ENCODE data around the gene CFAP53.

CFAP53 gene

GRCh38 chr18:50281972-50282520 lies 15.8 kb upstream of the CFAP53 start:
- Histone ChIP-seq H3K36me3 (ENCODE audit: control insufficient read depth, insufficient read depth, low read length) (peaks cover 26% of the 10 kb centered on the region), H3K27ac (ENCODE audit: insufficient read depth, low read length, poor library complexity, severe bottlenecking) (peak overlapping the region; percentile 86), H3K4me1 (ENCODE audit: control insufficient read depth, insufficient read depth, low read length, poor library complexity, severe bottlenecking) (peaks cover 30% of the 10 kb centered on the region), H3K27me3 (replicated peaks; ENCODE audit: control insufficient read depth, insufficient read depth, low read length, poor library complexity, severe bottlenecking) (no peaks in the 10 kb centered on the region), H3K4me3 (ENCODE audit: insufficient read depth, low read depth, low read length, poor library complexity, severe bottlenecking) (peak overlapping the region; percentile 72), H3K9me3 (ENCODE audit: control insufficient read depth, low read length) (no peaks in the 10 kb centered on the region)
- DNase-seq, result no peak

- DNase-seq, result peak; percentile 96
- Histone ChIP-seq H3K27me3 (replicated peaks; ENCODE audit: control insufficient read depth, insufficient read depth, low read length, poor library complexity, severe bottlenecking) (no peaks in the 10 kb centered on the region), H3K36me3 (ENCODE audit: control insufficient read depth, insufficient read depth, low read length) (peaks cover 33% of the 10 kb centered on the region), H3K9me3 (ENCODE audit: control insufficient read depth, low read length) (no peaks in the 10 kb centered on the region), H3K27ac (ENCODE audit: insufficient read depth, low read length, poor library complexity, severe bottlenecking) (peak within 1 kb of the TSS; percentile 86), H3K4me1 (ENCODE audit: control insufficient read depth, insufficient read depth, low read length, poor library complexity, severe bottlenecking) (peaks cover 24% of the 10 kb centered on the region), H3K4me3 (ENCODE audit: insufficient read depth, low read depth, low read length, poor library complexity, severe bottlenecking) (peak within 1 kb of the TSS; percentile 72)
Measured at GRCh38 chr18:50281295-50281971, 15.1 kb upstream of the CFAP53 start, which contains the start of gene MBD1. Gene MBD1, minus strand, starts transcription at chr18:50281523. Its CDS starts 1,531 bp downstream, at chr18:50279992.

GRCh38 chr18:50280707-50281294 lies 14.5 kb upstream of the CFAP53 start:
- peaks cover 38% of the 10 kb centered on the region for H3K36me3 ChIP-seq (ENCODE audit: control insufficient read depth, insufficient read depth, low read length)
- no peaks in the 10 kb centered on the region for H3K9me3 ChIP-seq (ENCODE audit: control insufficient read depth, low read length)
- peaks cover 22% of the 10 kb centered on the region for H3K4me1 ChIP-seq (ENCODE audit: control insufficient read depth, insufficient read depth, low read length, poor library complexity, severe bottlenecking)
- H3K27ac ChIP-seq (ENCODE audit: insufficient read depth, low read length, poor library complexity, severe bottlenecking), result peak overlapping the region; percentile 86
- no peaks in the 10 kb centered on the region for H3K27me3 ChIP-seq (replicated peaks; ENCODE audit: control insufficient read depth, insufficient read depth, low read length, poor library complexity, severe bottlenecking)
- DNase-seq, result no peak
- peak overlapping the region; percentile 72 for H3K4me3 ChIP-seq (ENCODE audit: insufficient read depth, low read depth, low read length, poor library complexity, severe bottlenecking)

- Histone ChIP-seq H3K27me3 (replicated peaks; ENCODE audit: control insufficient read depth, insufficient read depth, low read length, poor library complexity, severe bottlenecking) (no peaks in the 10 kb centered on the region), H3K4me3 (ENCODE audit: insufficient read depth, low read depth, low read length, poor library complexity, severe bottlenecking) (no peak overlapping the region), H3K27ac (ENCODE audit: insufficient read depth, low read length, poor library complexity, severe bottlenecking) (no peak overlapping the region), H3K36me3 (ENCODE audit: control insufficient read depth, insufficient read depth, low read length) (peaks cover 47% of the 10 kb centered on the region), H3K9me3 (ENCODE audit: control insufficient read depth, low read length) (no peaks in the 10 kb centered on the region), H3K4me1 (ENCODE audit: control insufficient read depth, insufficient read depth, low read length, poor library complexity, severe bottlenecking) (peaks cover 22% of the 10 kb centered on the region)
- no peak for DNase-seq
Measured at GRCh38 chr18:50279752-50280151, 13.5 kb upstream of the CFAP53 start.

- peaks cover 22% of the 10 kb centered on the region for H3K4me1 ChIP-seq (ENCODE audit: control insufficient read depth, insufficient read depth, low read length, poor library complexity, severe bottlenecking)
- H3K9me3 ChIP-seq (ENCODE audit: control insufficient read depth, low read length), result no peaks in the 10 kb centered on the region
- no peaks in the 10 kb centered on the region for H3K27me3 ChIP-seq (replicated peaks; ENCODE audit: control insufficient read depth, insufficient read depth, low read length, poor library complexity, severe bottlenecking)
- DNase-seq, result no peak
- no peak overlapping the region for H3K27ac ChIP-seq (ENCODE audit: insufficient read depth, low read length, poor library complexity, severe bottlenecking)
- H3K36me3 ChIP-seq (ENCODE audit: control insufficient read depth, insufficient read depth, low read length), result peaks cover 49% of the 10 kb centered on the region
- H3K4me3 ChIP-seq (ENCODE audit: insufficient read depth, low read depth, low read length, poor library complexity, severe bottlenecking), result no peak overlapping the region
Measured at GRCh38 chr18:50277942-50278341, 11.6 kb upstream of the CFAP53 start.

- no peak overlapping the region for H3K27ac ChIP-seq (ENCODE audit: insufficient read depth, low read length, poor library complexity, severe bottlenecking)
- peaks cover 62% of the 10 kb centered on the region for H3K36me3 ChIP-seq (ENCODE audit: control insufficient read depth, insufficient read depth, low read length)
- no peaks in the 10 kb centered on the region for H3K27me3 ChIP-seq (replicated peaks; ENCODE audit: control insufficient read depth, insufficient read depth, low read length, poor library complexity, severe bottlenecking)
- no peak overlapping the region for H3K4me3 ChIP-seq (ENCODE audit: insufficient read depth, low read depth, low read length, poor library complexity, severe bottlenecking)
- no peak for DNase-seq
- H3K9me3 ChIP-seq (ENCODE audit: control insufficient read depth, low read length), result no peaks in the 10 kb centered on the region
- H3K4me1 ChIP-seq (ENCODE audit: control insufficient read depth, insufficient read depth, low read length, poor library complexity, severe bottlenecking), result peaks cover 17% of the 10 kb centered on the region
Measured at GRCh38 chr18:50276452-50276851, 10.2 kb upstream of the CFAP53 start.

GRCh38 chr18:50275503-50276036 lies 9.3 kb upstream of the CFAP53 start:
- Histone ChIP-seq H3K4me1 (ENCODE audit: control insufficient read depth, insufficient read depth, low read length, poor library complexity, severe bottlenecking) (peaks cover 15% of the 10 kb centered on the region), H3K4me3 (ENCODE audit: insufficient read depth, low read depth, low read length, poor library complexity, severe bottlenecking) (no peak overlapping the region), H3K9me3 (ENCODE audit: control insufficient read depth, low read length) (no peaks in the 10 kb centered on the region), H3K27ac (ENCODE audit: insufficient read depth, low read length, poor library complexity, severe bottlenecking) (no peak overlapping the region), H3K36me3 (ENCODE audit: control insufficient read depth, insufficient read depth, low read length) (peaks cover 65% of the 10 kb centered on the region), H3K27me3 (replicated peaks; ENCODE audit: control insufficient read depth, insufficient read depth, low read length, poor library complexity, severe bottlenecking) (no peaks in the 10 kb centered on the region)
- no peak for DNase-seq

- Histone ChIP-seq H3K4me1 (ENCODE audit: control insufficient read depth, insufficient read depth, low read length, poor library complexity, severe bottlenecking) (peaks cover 9% of the 10 kb centered on the region), H3K27me3 (replicated peaks; ENCODE audit: control insufficient read depth, insufficient read depth, low read length, poor library complexity, severe bottlenecking) (no peaks in the 10 kb centered on the region), H3K27ac (ENCODE audit: insufficient read depth, low read length, poor library complexity, severe bottlenecking) (no peak overlapping the region), H3K36me3 (ENCODE audit: control insufficient read depth, insufficient read depth, low read length) (peaks cover 65% of the 10 kb centered on the region), H3K9me3 (ENCODE audit: control insufficient read depth, low read length) (no peaks in the 10 kb centered on the region), H3K4me3 (ENCODE audit: insufficient read depth, low read depth, low read length, poor library complexity, severe bottlenecking) (no peak overlapping the region)
- no peak for DNase-seq
Measured at GRCh38 chr18:50274941-50275340, 8.6 kb upstream of the CFAP53 start.

- H3K4me1 ChIP-seq (ENCODE audit: control insufficient read depth, insufficient read depth, low read length, poor library complexity, severe bottlenecking), result peaks cover 2% of the 10 kb centered on the region
- H3K27me3 ChIP-seq (replicated peaks; ENCODE audit: control insufficient read depth, insufficient read depth, low read length, poor library complexity, severe bottlenecking), result no peaks in the 10 kb centered on the region
- H3K4me3 ChIP-seq (ENCODE audit: insufficient read depth, low read depth, low read length, poor library complexity, severe bottlenecking), result no peak overlapping the region
- no peak for DNase-seq
- no peaks in the 10 kb centered on the region for H3K9me3 ChIP-seq (ENCODE audit: control insufficient read depth, low read length)
- H3K27ac ChIP-seq (ENCODE audit: insufficient read depth, low read length, poor library complexity, severe bottlenecking), result no peak overlapping the region
- H3K36me3 ChIP-seq (ENCODE audit: control insufficient read depth, insufficient read depth, low read length), result peaks cover 72% of the 10 kb centered on the region
Measured at GRCh38 chr18:50274044-50274442, 7.7 kb upstream of the CFAP53 start.

Data from effector memory CD4-positive, alpha-beta T cell (primary cell).